ENCODE data around the gene GGT5. TPM values are rescaled to one million over a fixed set of nuclear protein-coding genes. Genes with fewer than 3 reads are reported as not detected.

Gene GGT5
- total RNA-seq, 1 experiment from 2014 or later, result under 0.01 TPM

Other genes with a start within 250 kb of the GGT5 start
- gene GSTT4, start 239.6 kb downstream of the GGT5 start, total RNA-seq (2014; rRNA removed; shearing (Covaris generic)), result not detected in 2 replicates
- 18.9 and 19.5 TPM in 2 replicates for gene CABIN1, start 233.8 kb downstream of the GGT5 start, total RNA-seq (2014; rRNA removed; shearing (Covaris generic))
- gene SUSD2, start 63.6 kb downstream of the GGT5 start, total RNA-seq (2014; rRNA removed; shearing (Covaris generic)), result 0.39 and 0.96 TPM in 2 replicates
- 12.6 and 14.0 TPM in 2 replicates for gene SPECC1L, start 25.7 kb upstream of the GGT5 start, total RNA-seq (2014; rRNA removed; shearing (Covaris generic))
- gene ADORA2A, start 182.5 kb upstream of the GGT5 start, total RNA-seq (2014; rRNA removed; shearing (Covaris generic)), result 3.7 and 4.2 TPM in 2 replicates